ENCODE measurements around the gene ESRRB. TPM values are rescaled to one million over a fixed set of nuclear protein-coding genes. Genes with fewer than 3 reads are reported as not detected.

ESRRB gene
- total and polyA plus RNA-seq, 9 donors = 0.07 to 0.40 TPM; not detected in 7

DNA sequence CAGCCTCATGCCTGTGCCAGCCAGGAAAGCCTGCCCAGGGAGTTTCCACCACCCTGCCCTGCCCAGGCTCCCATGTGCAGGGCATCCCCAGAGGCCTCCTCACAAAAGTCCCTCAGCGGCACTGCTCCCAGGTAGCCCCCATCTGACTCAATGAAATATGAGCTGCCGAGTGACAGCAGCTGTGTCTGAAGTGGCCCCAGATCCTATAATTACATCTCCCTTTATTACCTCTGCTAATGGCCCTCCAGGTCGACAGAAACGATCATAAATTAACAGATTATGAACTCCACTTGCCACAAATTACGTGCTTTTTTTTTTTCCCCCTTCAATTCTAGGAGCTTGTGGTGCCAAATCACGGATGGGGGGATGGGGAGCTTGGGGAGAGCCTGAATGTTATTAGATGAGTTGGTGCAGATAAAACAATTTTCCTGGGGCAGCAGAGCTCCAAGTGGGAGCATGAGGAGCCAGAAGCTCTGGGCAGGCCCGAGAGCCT is 110.4 kb downstream of the ESRRB start:
- no peak overlapping the region for H3K27ac ChIP-seq
- no peaks in the 10 kb centered on the region for H3K27me3 ChIP-seq
- DNase-seq = no peak
- no peaks in the 10 kb centered on the region for H3K36me3 ChIP-seq
- H3K4me3 ChIP-seq = no peak overlapping the region
- no peaks in the 10 kb centered on the region for H3K9me3 ChIP-seq
- intact Hi-C loops (cut with DNase I) = no loop called here
- no peaks in the 10 kb centered on the region for H3K4me1 ChIP-seq (ENCODE audit: insufficient read depth)
- no peak for TF ChIP-seq EP300 (IDR thresholded peaks at IDR 0.05)
- TF ChIP-seq, protein P1, sequence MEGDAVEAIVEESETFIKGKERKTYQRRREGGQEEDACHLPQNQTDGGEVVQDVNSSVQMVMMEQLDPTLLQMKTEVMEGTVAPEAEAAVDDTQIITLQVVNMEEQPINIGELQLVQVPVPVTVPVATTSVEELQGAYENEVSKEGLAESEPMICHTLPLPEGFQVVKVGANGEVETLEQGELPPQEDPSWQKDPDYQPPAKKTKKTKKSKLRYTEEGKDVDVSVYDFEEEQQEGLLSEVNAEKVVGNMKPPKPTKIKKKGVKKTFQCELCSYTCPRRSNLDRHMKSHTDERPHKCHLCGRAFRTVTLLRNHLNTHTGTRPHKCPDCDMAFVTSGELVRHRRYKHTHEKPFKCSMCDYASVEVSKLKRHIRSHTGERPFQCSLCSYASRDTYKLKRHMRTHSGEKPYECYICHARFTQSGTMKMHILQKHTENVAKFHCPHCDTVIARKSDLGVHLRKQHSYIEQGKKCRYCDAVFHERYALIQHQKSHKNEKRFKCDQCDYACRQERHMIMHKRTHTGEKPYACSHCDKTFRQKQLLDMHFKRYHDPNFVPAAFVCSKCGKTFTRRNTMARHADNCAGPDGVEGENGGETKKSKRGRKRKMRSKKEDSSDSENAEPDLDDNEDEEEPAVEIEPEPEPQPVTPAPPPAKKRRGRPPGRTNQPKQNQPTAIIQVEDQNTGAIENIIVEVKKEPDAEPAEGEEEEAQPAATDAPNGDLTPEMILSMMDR (IDR thresholded peaks at IDR 0.05) = no peak
- TF ChIP-seq POLR2A (IDR thresholded peaks at IDR 0.05) = no peak
- 51 to 55% (median 55%) methylated on average over 7 of the region's 7 CpGs for WGBS, 3 donors

DNA sequence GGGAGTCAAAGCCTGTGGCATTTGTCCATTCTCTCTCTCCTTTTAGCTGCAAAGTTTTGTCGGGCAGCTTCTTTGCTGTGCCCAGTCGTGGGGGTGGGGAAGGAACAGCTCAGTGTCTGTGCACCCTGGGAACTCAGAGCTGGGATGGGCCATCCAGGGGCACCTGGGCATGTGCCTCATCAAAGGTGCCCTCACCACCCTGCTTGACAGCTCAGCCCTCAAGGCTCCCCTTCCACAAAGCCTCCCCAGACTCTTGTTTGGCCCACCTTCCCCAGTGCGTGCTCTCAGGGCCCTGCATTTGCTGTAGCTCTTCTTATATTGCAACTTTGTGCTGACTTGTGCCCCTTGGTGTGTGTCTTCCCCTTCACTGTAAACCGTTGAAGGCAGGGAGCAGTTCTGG is 112.6 kb downstream of the ESRRB start:
- Histone ChIP-seq H3K9me3 (no peaks in the 10 kb centered on the region), H3K36me3 (no peaks in the 10 kb centered on the region), H3K4me1 (ENCODE audit: insufficient read depth) (no peaks in the 10 kb centered on the region), H3K27me3 (no peaks in the 10 kb centered on the region), H3K4me3 (no peak overlapping the region), H3K27ac (no peak overlapping the region)
- intact Hi-C loops (cut with DNase I) = no loop called here
- WGBS, 3 donors = 74 to 79% (median 77%) methylated on average over 4 of the region's 4 CpGs
- TF ChIP-seq, protein P1 (IDR thresholded peaks at IDR 0.05) = no peak
- TF ChIP-seq POLR2A (IDR thresholded peaks at IDR 0.05) (no peak), EP300 (IDR thresholded peaks at IDR 0.05) (no peak)
- no peak for DNase-seq

DNA sequence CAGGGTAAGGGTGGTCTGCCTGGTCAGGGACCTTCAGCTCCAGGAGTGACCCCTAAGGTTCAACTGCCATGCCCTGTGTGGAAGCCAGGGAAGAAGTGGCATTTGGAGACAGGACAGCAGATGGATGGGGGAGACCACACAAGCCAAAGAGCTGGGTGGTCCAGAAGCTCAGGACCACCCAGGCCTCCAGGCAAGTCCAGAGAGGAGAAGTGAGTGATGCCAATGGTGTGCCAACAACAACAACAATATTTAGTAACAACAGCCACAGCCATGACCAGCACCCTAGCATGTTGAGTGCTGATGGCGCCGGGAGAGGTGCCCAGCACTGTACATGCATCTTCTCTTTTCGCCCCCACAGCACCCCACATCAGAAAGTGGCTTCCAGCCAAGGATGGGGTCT is 113.7 kb downstream of the ESRRB start:
- no peak overlapping the region for H3K27ac ChIP-seq
- no peak overlapping the region for H3K4me3 ChIP-seq
- H3K9me3 ChIP-seq = no peaks in the 10 kb centered on the region
- H3K27me3 ChIP-seq = no peaks in the 10 kb centered on the region
- 93 to 96% (median 94%) methylated on average over 3 of the region's 3 CpGs for WGBS, 3 donors
- no peak for DNase-seq
- TF ChIP-seq, protein P1 (IDR thresholded peaks at IDR 0.05) = no peak
- TF ChIP-seq POLR2A (IDR thresholded peaks at IDR 0.05) (no peak), EP300 (IDR thresholded peaks at IDR 0.05) (no peak)
- H3K36me3 ChIP-seq = no peaks in the 10 kb centered on the region
- H3K4me1 ChIP-seq (ENCODE audit: insufficient read depth) = no peaks in the 10 kb centered on the region
- intact Hi-C loops (cut with DNase I) = no loop called here

DNA sequence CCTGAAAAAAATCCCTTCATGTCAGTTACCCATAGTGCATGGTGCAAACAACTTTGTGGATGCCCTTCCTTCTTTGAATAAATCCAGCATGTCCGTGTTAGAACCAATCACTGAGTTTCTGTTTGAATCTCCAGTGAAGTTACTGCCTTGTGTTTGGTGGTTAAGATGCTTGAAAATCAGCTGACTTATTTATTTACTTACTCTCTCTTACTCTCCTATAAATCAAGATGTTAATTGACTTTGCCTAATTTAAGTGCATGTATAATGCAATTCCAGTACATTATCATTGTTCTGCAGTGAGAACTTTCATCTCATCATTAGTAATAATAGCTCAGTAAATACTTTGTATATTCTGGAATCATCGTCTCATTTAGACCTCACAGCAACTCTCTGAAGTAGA is 114.2 kb downstream of the ESRRB start:
- TF ChIP-seq EP300 (IDR thresholded peaks at IDR 0.05) (no peak), POLR2A (IDR thresholded peaks at IDR 0.05) (no peak)
- TF ChIP-seq, protein P1 (IDR thresholded peaks at IDR 0.05) = no peak
- Histone ChIP-seq H3K27me3 (no peaks in the 10 kb centered on the region), H3K4me3 (no peak overlapping the region), H3K36me3 (no peaks in the 10 kb centered on the region), H3K27ac (no peak overlapping the region), H3K4me1 (ENCODE audit: insufficient read depth) (no peaks in the 10 kb centered on the region), H3K9me3 (no peaks in the 10 kb centered on the region)
- DNase-seq = no peak
- WGBS, 3 donors = 76 to 85% (median 78%) methylated on average over 2 of the region's 2 CpGs
- intact Hi-C loops (cut with DNase I) = no loop called here

Data from ovary (tissue), 9 donors.